HG03103 (cell line): ENCODE results near the gene JAZF1.

Experiments
- ATAC-seq: cut with Tn5 transposase; IDR thresholded peaks from one replicate; pipeline ENCODE4 v1.9.1; 2021; ENCODE audit warnings: low read depth; ENCODE audit not compliant: unreplicated experiment

Gene JAZF1

DNA sequence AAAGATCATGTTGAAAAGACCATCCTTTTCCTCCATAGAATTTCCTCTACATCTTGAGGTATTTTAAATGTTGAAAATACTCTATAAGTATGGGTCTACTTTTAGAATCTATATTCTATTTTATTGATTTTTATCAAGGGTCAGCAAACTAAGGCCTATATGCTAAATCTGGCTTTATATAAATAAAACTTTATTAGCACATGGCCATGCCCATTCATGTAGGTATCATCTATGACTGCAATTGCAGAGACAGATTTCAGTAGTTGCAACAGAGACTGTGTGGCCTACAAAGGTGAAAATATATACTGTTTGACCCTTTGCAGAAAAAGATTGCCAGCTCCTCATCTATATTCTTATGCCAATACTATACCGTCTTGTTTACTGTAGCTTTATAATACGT is 367.9 kb downstream of the JAZF1 start:
- ATAC-seq: no peak

DNA sequence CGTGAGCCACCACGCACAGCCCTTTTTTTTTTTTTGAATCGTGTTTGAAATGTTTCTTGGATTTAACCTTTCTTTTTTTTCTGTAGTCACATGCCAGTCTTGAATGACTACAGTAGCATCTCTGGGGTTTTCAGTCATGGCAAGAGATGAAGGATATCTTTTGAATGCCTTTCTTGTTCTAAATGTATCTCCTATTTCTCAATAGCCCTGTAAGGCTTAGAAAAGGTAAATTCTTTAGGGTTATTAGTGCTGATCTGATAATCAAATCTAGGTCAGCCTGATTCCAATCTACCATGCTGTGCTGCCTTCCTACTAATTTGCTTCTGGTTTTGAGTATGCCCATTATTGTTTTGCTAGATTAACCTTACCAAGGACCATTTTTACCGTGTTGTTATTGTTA is 370.4 kb downstream of the JAZF1 start:
- no peak for ATAC-seq

DNA sequence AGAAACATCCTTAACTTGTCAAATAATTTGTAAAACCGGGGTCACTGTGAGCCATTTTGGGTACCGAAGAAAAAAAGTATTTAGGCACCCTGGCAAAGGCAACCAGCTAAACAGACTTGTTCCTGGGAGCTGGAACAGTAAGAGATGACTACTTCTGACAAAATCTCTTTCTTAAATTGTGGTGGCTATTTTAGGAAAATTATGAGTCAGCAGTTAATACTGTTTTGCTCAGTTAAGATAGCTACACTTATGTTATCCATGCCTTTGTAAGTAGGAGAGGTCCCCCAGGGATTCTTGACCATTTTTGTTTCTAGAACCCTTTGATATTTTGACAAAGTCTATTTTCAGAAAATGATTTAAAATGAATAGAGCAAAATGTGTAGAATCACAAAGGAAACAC is 372.0 kb downstream of the JAZF1 start:
- ATAC-seq: no peak

DNA sequence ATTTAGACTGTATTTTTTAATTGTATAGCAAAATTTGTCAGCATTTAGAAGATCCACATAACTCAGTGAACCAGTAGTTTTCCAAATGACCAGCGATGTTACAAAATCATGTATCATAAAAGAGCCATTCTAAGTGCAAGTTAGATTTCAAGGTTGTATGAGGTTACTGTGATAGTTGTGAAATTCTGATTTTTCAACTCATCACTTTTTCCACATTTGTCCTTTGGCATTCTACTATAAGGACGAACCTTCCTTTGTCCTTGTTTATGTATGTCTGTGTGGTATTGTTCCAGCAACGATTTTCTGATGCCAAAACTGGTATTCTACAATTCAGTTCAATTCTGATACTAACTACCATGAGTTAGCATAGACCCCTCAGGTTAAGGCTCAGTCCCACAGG is 376.5 kb downstream of the JAZF1 start:
- ATAC-seq: no peak

DNA sequence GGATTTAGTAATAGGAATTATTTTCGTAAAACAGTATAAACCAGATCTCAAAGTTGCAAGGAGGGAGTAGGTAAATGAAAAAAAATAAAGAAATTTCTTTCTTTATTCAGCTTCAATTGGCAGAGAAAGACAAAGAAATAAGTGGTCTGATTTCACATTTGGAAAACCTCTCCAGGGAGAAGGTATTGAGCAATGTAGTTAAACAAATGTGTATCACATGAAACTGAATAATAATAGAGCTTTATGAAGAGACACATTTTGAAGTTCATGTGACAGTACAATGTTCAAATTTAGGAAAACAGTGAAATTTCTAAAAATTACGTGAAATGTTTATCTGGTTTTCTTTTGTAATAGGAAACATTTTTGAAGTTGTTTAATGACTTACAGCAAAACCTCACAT is 377.6 kb downstream of the JAZF1 start:
- no peak for ATAC-seq

DNA sequence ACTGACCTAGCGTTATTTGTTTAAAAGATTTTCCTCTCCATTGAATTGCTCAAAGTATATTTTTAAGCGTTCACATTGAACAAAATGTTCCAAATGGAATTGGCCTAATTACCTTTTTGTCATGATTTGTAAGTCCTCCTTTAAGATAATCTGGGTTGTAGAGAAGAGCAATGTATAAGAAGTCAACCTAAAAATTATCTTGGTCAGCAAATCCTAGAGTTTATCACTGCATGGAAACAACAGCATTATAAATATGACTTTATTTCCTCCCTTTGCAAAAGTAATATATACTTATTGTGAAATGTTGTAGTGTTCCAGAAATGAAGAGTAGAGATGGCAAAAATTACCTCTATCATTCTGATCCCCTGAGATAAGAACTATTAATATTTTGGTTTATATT is 381.4 kb downstream of the JAZF1 start:
- ATAC-seq: no peak

DNA sequence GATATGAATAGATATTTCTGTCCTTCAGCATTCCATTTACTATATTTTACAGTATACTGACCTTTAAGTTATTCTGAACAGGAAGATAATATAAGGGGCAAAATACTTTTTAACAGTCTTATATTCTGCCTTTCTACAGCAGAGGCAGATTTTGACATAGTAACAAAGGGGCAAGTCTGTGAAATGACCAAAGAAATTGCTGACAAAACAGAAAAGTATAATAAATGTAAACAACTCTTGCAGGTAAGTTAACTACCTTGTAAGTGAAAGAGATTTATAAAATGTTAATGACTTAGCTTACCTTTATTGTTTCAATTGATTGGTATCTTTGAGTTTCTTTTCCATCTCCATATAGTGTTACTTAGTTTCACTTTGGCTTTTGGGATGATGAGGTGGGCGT is 384.6 kb downstream of the JAZF1 start:
- ATAC-seq: no peak

DNA sequence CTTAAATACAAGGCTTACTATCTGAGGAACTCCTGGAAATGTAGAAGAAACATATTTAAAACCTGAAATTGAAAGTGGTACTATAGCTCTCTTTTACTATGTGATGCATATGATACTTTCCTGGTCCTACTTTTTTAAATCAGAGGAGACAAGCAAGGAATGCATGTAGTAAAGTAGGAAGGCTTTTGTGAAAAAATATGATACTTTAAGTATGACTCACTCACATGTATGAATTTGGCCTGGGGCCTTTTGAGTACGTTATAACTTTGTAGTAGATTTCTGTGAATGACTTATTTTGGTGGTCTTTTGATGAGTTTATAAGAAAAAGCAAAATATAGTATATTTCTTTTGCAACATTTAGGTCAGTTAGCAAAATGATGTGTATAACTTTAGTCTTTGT is 386.8 kb downstream of the JAZF1 start:
- no peak for ATAC-seq

DNA sequence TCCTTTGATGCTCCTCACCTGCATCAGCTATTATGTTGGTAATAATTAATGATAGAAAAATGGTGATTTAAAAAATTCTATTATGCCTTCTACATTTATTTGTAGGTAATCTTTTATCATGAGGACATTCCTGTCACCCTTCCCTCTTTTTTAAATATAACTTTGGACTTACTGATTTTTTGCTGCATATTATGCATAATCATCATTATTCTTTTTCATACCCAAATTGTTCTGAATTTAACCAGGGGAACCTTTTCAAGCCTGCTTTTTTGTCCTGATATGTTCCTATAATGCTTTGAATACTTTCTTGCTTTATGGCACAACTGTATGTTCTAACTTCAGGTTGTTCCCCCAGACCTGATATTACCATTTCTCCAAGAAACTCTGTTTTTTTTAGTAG is 392.2 kb downstream of the JAZF1 start:
- ATAC-seq: no peak

DNA sequence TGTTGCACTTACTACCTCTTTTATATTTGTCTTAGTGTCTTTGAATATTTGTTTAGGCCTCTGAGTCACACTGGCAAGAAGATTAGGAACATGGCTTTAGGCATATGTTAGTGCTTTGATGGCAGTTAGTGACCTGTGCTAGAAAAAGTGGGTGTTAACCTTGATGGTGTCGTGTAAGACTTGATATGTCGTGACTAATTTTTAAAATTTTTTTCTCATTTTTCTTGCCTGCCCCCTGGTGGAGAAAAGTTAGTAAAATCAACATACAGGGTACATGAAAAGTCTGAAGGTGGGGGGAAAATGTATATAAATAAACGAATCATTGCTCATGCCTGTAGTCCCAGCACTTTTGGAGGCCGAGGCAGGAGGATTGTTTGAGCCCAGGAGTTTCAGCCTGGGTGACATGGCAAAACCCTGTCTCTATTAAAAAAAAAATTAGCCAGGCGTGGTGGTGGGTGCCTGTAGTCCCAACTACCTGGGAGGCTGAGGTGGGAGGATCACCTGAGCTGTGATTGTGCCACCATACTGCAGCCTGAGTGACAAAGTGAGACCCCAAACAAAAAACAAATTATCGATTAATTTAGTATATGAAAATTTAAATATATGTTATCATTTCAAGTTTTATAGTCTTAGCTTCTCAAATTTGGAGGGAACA is 396.1 kb downstream of the JAZF1 start:
- ATAC-seq: no peak

DNA sequence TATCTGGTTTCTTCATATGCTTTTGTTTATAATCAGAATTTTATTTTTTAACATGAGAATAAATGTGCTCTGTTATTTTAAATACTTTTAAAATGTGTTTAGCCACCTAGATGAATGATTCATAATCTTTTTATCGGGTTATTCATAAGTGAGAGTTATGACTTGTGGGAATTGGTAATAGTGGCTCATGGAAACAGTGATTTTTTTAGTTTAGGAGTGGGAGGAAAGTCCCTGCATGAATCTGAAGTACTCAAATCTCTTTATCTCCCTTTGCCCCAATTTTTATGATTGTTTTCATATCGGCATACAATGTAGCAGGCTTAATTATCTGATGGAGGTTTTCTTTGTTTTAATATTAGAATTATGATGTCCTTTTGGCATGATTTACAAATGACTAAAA is 397.7 kb downstream of the JAZF1 start:
- ATAC-seq: no peak

DNA sequence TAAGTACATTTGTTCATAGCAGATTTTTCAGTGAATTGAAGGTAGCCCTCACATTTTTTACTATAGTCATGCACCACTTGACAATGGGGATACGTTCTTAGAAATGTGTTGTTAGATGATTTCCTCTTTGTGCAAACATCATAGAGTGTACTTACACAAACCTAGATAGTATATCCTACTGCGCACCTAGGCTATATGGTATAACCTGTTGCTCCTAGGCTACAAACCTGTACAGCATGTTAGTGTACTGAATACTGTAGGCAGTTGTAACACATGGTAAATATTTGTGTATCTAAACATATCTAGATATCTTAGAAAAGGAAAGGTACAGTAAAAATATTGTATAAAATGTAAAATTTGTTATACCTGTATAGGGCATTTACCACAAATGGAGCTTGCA is 399.4 kb downstream of the JAZF1 start:
- ATAC-seq: no peak
